T-helper 2 cell (primary cell): ENCODE measurements around the gene SNRK.
A peak's percentile ranks its signal among the peaks of the same experiment; 100 is the strongest.

Experiments
- DNase-seq, 5 experiments: peaks; one replicate each; pipeline versions ENCODE4 v3.0.0 to v3.0.0-alpha.2; 2012 to 2022

SNRK gene

GRCh38 chr3:43348350-43348749, 62.0 kb downstream of the SNRK start:
- DNase-seq, result no peak

GRCh38 chr3:43348852-43349574, 62.7 kb downstream of the SNRK start:
- DNase-seq, result no peak

- no peak for DNase-seq
These were observed 63.4 kb downstream of the SNRK start for GRCh38 chr3:43349716-43350115.

GRCh38 chr3:43353393-43353792, 67.1 kb downstream of the SNRK start:
- DNase-seq, result no peak

- DNase-seq, result no peak
These were observed 67.8 kb downstream of the SNRK start for GRCh38 chr3:43353923-43354670.

- DNase-seq, result peak in 1 of 5 experiments; percentile 30
These were observed 69.7 kb downstream of the SNRK start for GRCh38 chr3:43356033-43356432.

GRCh38 chr3:43361077-43361476, 74.7 kb downstream of the SNRK start:
- DNase-seq, result no peak

GRCh38 chr3:43362183-43362582, 75.8 kb downstream of the SNRK start:
- DNase-seq, result no peak

- no peak for DNase-seq
These were observed 76.6 kb downstream of the SNRK start for GRCh38 chr3:43362961-43363360.

GRCh38 chr3:43363621-43364266, 77.4 kb downstream of the SNRK start:
- DNase-seq, result no peak

- DNase-seq, result no peak
These were observed 78.2 kb downstream of the SNRK start for GRCh38 chr3:43364494-43364893.

GRCh38 chr3:43364926-43365325, 78.6 kb downstream of the SNRK start:
- no peak for DNase-seq

- DNase-seq, result no peak
These were observed 79.4 kb downstream of the SNRK start for GRCh38 chr3:43365601-43366305.

- DNase-seq, result no peak
These were observed 80.1 kb downstream of the SNRK start for GRCh38 chr3:43366481-43366880.

- no peak for DNase-seq
These were observed 80.5 kb downstream of the SNRK start for GRCh38 chr3:43366885-43367284.

- no peak for DNase-seq
These were observed 83.3 kb downstream of the SNRK start for GRCh38 chr3:43369404-43370292.

GRCh38 chr3:43370293-43370980, 84.1 kb downstream of the SNRK start:
- DNase-seq, result no peak

- DNase-seq, result peak in 1 of 5 experiments; percentile 28
These were observed 85.2 kb downstream of the SNRK start for GRCh38 chr3:43371494-43371893.

- no peak for DNase-seq
These were observed 85.8 kb downstream of the SNRK start for GRCh38 chr3:43372007-43372740.

- DNase-seq, result no peak
These were observed 86.6 kb downstream of the SNRK start for GRCh38 chr3:43372809-43373559.
